NCI-H69 (cell line): ENCODE results near the gene ZSCAN2.
"Not testable (repeated sequence)": the region's sequence is repeated elsewhere in the genome, so short reads cannot be mapped to it uniquely, and the experiment has no call there.

Source experiments
- DNase-seq: peaks from one replicate; lab custom pipeline; 2025; lab: John Stamatoyannopoulos, UW

ZSCAN2 gene

DNA sequence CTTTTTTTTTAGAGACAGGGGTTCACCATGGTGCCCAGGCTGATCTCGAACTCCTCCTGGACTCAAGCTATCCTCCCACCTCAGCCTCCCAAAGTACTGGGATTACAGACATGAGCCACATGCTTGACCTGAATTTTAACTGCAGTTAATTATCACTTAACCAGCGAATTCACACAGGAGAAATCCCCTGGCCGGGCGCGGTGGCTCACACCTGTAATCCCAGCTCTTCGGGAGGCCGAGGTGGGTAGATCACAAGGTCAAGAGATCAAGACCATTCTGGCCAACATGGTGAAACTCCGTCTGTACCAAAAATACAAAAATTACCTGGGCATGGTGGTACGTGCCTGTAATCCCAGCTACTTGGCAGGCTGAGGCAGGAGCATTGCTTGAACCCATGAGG lies 41.1 kb downstream of the ZSCAN2 start:
- not testable (repeated sequence) for DNase-seq

- not testable (repeated sequence) for DNase-seq
Observed at GRCh38 chr15:84642640-84643039, 41.8 kb downstream of the ZSCAN2 start.

GRCh38 chr15:84643838-84644237 lies 43.0 kb downstream of the ZSCAN2 start:
- no peak for DNase-seq

- DNase-seq = no peak
Observed at GRCh38 chr15:84645496-84645895, 44.7 kb downstream of the ZSCAN2 start.

GRCh38 chr15:84645997-84646396 lies 45.2 kb downstream of the ZSCAN2 start:
- no peak for DNase-seq

- DNase-seq = no peak
Observed at GRCh38 chr15:84647726-84648125, 46.9 kb downstream of the ZSCAN2 start.

- DNase-seq = no peak
Observed at GRCh38 chr15:84648539-84648938, 47.7 kb downstream of the ZSCAN2 start.

- no peak for DNase-seq
Observed at GRCh38 chr15:84649706-84650105, 48.9 kb downstream of the ZSCAN2 start.

GRCh38 chr15:84653584-84653909 lies 52.7 kb downstream of the ZSCAN2 start:
- no peak for DNase-seq

- DNase-seq = peak; percentile 93
Observed at GRCh38 chr15:84653910-84654688, 53.3 kb downstream of the ZSCAN2 start, which contains the start of gene WDR73. WDR73 (minus strand) TSS chr15:84654283; CDS start chr15:84654274, 9 bp downstream.

DNA sequence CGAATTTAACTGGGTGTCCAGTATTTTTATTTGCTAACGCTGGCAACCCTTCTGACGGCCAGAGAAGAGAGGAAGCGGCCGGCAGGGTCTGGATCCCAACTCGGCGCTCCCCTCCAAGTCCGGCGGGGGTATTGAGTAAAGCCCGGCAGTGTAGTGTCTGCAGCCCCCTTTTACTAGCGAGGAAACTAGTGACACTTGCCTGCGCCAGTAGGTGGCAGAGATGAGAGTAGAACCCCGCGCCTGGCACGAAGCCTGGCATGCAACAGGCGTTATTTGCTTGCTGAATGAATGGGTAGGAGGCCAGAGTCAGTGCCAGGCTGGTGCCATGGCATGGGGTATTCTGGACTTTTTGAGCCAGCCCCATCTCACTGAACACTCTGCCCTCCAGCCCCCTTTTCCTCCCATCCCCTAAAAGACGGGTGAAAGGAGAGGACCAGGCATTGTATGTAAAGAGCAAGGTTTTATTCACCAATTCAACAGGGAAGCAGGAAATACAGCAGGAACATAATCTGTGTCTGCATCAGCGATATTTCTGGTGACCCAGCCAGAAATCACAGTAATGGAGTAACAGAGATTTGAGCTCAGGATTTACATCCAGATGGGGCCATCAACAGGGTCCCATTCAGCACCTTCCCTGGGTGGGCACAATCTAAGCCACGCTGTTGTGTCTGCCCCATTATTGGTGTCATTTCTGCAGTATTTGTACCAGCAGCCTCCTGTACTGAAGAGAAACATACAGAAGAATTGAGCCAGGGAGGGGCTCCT lies 54.1 kb downstream of the ZSCAN2 start:
- DNase-seq = peak; percentile 88

- DNase-seq = no peak
Observed at GRCh38 chr15:84656972-84657371, 56.2 kb downstream of the ZSCAN2 start.

DNA sequence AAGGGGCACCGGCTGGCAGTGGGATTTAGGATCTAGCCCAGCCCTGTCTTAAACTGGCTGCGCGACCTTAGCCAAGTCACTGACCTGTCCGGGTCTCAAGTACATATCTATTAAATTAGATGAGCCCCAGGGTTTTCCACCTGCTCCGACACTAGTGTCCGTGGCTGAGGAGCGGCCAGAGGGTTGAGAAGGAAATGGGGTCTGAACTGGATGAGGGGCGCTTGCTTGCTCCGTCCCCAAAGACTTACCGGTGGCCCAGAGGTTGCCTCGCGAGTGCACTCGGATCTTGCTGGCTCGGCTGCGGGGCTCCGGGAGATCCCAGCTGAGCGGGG lies 56.9 kb downstream of the ZSCAN2 start:
- DNase-seq = no peak

GRCh38 chr15:84658080-84658787 lies 57.4 kb downstream of the ZSCAN2 start, which contains the start of gene NMB:
NMB (minus strand) TSS chr15:84658199; CDS start chr15:84658152, 47 bp downstream.
- peak; percentile 84 for DNase-seq

DNA sequence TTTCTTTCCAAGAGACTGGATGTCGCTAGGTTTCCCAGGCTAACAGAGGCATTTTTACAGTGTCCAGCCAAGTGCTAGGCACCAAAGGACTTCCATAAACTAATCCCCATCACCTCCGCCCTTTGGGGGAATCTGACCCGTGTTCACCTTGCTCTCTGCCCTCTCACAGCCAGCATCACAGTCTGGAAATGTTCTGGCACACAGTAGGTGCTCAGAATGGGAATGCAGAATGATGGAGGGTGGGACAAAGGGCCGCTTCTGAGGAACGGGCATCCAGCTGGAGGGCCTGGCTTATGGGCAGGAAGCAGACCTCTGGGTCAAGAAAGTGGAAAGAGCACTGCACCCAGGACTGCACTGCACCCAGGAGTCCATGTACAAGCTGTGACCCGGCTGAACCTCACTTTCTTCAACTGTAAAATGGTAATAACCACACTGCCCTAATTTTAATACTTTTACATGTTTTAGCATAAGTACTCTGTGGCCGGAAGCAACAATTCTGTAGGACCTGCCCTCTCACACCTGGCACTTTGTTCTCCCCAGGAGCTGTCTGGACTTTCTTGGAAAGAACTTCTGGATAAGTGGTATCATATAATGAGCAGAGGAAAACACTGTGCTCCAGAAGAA lies 58.1 kb downstream of the ZSCAN2 start:
- no peak for DNase-seq

- no peak for DNase-seq
Observed at GRCh38 chr15:84659904-84660781, 59.3 kb downstream of the ZSCAN2 start.

DNA sequence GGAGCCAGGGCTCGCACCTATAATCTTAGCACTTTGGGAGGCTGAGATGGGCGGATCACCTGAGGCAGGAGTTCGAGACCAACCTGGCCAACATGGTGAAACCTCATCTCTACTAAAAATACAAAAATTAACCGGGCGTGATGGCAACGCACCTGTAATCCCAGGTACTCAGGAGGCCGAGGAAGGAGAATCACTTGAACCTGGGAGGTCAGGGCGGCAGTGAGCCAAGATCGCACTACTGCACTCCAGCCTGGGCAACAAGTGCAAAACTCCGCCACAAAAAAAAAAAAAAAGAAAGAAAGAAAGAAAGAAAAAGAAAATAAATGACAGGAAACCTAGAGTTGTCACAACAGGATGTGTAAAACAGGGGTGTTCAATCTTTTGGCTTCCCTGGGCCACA lies 60.2 kb downstream of the ZSCAN2 start:
- no peak for DNase-seq

- DNase-seq = no peak
Observed at GRCh38 chr15:84666373-84666772, 65.6 kb downstream of the ZSCAN2 start.

DNA sequence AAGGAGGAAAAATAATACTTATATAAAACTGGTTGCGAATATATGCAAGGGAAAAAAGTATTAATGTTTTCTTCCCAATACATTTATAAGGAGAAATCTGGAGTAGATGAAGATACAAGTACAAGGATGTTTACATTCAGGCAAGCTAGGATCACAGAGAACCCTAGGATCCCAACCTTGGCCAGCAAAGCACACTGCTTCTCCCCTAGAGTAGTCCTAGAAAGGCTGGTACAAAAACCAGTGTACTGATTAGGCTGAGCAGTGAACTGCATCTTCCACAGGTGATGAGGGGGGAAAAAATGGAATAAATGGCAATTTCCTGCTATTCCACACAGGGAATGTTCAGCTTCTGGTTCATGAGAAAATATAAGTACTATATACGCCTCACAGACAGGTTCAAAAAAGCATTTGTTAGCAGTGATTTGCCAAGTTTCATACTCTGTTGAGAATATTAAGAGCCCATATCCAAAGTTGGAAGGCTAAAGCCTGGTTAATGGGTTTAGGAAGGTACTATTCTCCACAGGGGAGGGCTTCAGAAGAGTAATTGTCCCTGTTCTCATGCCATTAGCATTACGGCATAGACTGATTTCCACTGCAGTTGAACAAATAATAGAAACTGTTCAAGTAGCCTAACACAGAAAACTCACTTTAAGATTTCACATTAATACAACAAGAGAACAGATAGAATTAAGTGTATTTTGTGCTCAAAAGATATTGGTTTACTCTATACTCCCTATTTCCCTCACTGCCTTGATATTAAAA lies 67.6 kb downstream of the ZSCAN2 start:
- no peak for DNase-seq

DNA sequence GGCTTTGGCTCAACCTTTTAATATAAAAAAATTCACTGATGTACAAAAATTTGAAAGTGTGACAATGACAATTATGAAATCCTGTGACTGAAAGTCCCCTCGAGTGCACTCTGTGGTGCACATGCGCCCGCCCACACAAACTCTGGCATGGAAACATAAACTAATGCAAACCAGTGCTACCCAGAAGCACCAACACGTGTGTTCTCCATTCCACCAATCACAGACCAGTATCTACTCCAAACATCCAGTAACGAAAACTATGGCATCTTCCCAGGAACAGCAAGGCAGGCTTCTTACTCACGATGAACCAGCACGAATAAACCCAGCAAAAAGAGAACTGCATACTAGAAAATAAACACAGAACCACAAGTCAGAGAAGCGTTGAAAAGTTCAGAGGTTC lies 68.9 kb downstream of the ZSCAN2 start:
- DNase-seq = no peak

DNA sequence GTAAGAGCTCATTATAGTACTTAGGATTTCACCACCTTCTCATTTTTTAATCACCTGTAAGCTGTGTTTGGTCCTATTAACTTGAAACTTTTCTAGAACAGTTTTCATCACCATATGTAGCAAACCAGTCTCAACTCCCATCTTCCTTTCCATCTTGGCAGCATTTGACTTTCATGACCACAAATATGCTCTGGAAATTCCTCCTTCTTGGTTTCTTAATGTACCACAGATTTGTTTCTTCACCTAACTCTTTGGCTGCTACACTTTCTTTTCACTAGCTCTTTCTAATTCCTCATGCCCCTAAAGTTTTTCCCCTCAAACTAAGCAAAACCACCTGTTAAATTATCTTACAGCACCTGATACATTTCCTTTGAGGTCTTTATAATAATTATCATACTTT lies 70.4 kb downstream of the ZSCAN2 start:
- DNase-seq = no peak
